H1 (cell line): ENCODE measurements around the gene NEGR1. TPM values are rescaled to one million over a fixed set of nuclear protein-coding genes. Genes with fewer than 3 reads are reported as not detected.

Experiments used
- BACH1 ChIP-seq: IDR thresholded peaks from 2 replicates; pipeline ENCODE4 v1.6.1; 2012; ENCODE audit warnings: low read length, improper control_type of control experiment
- CHD7 ChIP-seq: fragments of 300-600 bp; sonication (generic); IDR thresholded peaks from 2 replicates; pipeline ENCODE4 v1.7.1; 2012; ENCODE audit warnings: low read length, moderate library complexity, mild to moderate bottlenecking, inconsistent platforms; ENCODE audit not compliant: insufficient replicate concordance
- CREB1 ChIP-seq: IDR thresholded peaks from 2 replicates; pipeline ENCODE4 v1.6.1; 2012; ENCODE audit warnings: inconsistent platforms
- GTF2F1 ChIP-seq: IDR thresholded peaks from 2 replicates; pipeline ENCODE4 v1.6.1; 2012; ENCODE audit warnings: low read depth, low read length, improper control_type of control experiment, borderline replicate concordance
- MAFK ChIP-seq: IDR thresholded peaks from 2 replicates; pipeline ENCODE4 v1.6.1; 2012; ENCODE audit warnings: low read depth, mild to moderate bottlenecking, improper control_type of control experiment, low read length
- POLR2AphosphoS5 ChIP-seq: IDR thresholded peaks from 2 replicates; pipeline ENCODE4 v1.6.1; 2011; ENCODE audit warnings: low read depth, low read length
- POU5F1 ChIP-seq: IDR thresholded peaks from 2 replicates; pipeline ENCODE4 v1.6.1; 2011; ENCODE audit warnings: low read depth, mild to moderate bottlenecking, low read length, moderate library complexity
- RNF2 ChIP-seq: fragments of 200-900, 300-1000 bp; sonication (generic); IDR thresholded peaks from 2 replicates; pipeline ENCODE4 v1.7.1; 2016; ENCODE audit warnings: borderline replicate concordance, low read depth, mild to moderate bottlenecking, antibody characterized with exemption, low read length; ENCODE audit not compliant: poor library complexity, severe bottlenecking; ENCODE audit errors: missing control alignments
- SIN3A ChIP-seq, 2 experiments: IDR thresholded peaks in 1 of 2; conservative IDR thresholded peaks in 1 of 2; 2 replicates each; pipeline ENCODE4 v1.6.1; 2011 to 2012; ENCODE audit warnings: low read length in 2 of 2, improper control_type of control experiment in 1 of 2, low read depth in 1 of 2, mild to moderate bottlenecking in 1 of 2
- TEAD4 ChIP-seq: IDR thresholded peaks from 2 replicates; pipeline ENCODE4 v1.6.1; 2012; ENCODE audit warnings: low read depth, low read length, inconsistent platforms, mixed read lengths
- YY1 ChIP-seq: IDR thresholded peaks from 2 replicates; pipeline ENCODE4 v1.6.1; 2011; ENCODE audit warnings: low read depth, mild to moderate bottlenecking, low read length
- polyA plus RNA-seq, 7 experiments: library from polyadenylated mRNA; depleted of rRNA in 3 of 7; stranded (reverse) in 5 of 7; unstranded in 2 of 7; fragments of >200 nt in 5 of 7; fragments of 200-250 nt in 2 of 7; gene quantifications; 1 replicate in 5 of 7; 2 replicates in 1 of 7; 4 replicates in 1 of 7; pipeline versions ENCODE4 v1.2.1 to v1.2.3, GENCODE V29; 2011 to 2013; ENCODE audit warnings: missing spikeins in 2 of 7, mixed read lengths in 2 of 7
- total RNA-seq: library from RNA; stranded (reverse); fragmentation: NEBNext Ultra II Directional; extraction: Animal tissue kit (Norgen Biotek cat#: 25700); gene quantifications from 2 replicates; pipeline ENCODE4 v1.2.1, GENCODE V29; 2021

Gene NEGR1
- total and polyA plus RNA-seq, 2 of the 8 experiments (the other 6 are each of a cell fraction or from before 2014, with no cell fraction given), result 0.71 to 1.3 TPM

DNA sequence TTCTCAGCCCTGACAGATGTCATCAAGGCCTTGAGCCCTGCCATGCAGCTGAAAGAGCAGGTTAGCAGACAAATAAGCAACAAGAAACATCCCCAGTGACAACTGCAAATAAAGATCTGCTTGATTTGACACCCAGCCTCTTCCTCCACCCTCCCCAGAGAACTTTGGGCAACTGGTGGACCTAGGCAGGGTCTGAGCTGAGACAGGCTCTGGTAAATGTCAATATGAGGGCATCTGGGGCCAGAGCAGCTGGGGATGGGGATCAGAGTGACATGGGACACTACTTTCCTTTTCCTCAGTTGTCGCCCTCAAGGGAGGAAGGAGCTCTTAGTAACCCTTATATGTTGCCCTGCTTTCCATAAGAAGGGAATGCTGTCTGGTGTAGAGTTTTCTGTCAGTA lies 544.1 kb downstream of the NEGR1 start (continued):
- TF ChIP-seq CHD7 (no peak), POLR2AphosphoS5 (no peak), BACH1 (no peak), TEAD4 (no peak), MAFK (no peak), YY1 (no peak), RNF2 (no peak), GTF2F1 (no peak), SIN3A (conservative IDR thresholded peaks at IDR 0.05 in 1 of 2, IDR thresholded peaks at IDR 0.05 in 1 of 2; ENCODE audit: low read depth in 1 of 2, low read length in 2 of 2) (no peak), POU5F1 (no peak), CREB1 (no peak)
